ENCODE measurements around the gene GAL3ST3.
A peak's percentile ranks its signal among the peaks of the same experiment; 100 is the strongest.

The GAL3ST3 gene

DNA sequence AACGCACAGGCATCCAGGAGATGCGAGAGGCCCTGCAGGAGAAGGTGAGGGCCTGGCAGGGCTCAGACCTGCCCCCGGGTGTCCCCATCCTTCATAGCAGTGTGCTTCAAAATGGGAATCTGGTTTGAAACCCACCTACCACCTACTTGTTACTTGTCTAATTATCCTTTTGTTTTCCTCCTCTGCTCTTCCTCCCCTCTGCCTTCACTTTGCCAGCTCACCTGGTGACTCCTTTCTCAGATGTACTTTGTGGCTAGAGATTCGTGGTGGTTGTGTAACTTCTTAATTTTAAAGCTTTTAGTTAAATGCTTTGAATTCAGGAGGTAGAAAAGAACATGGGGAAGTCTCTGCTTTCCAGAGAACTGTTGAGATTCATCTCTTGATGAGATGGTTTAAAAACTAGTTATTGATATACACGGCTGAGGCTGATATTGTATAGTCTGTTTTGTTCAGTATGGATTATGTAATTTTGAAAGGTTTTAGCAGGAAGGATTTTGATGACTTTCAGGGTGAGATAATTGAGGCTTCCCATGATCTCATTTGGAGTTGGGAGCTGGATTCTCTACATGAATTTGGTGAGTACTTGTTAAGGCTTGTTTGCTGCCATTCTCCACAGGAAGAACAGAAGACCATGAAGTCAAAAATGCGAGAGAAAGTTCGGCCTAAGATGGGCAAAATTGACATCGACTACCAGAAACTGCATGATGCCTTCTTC is 11.2 kb upstream of the GAL3ST3 start:
- Histone ChIP-seq H3K79me2 (ENCODE audit: control insufficient read depth, insufficient read depth, low read length, poor library complexity) (no peaks in the 10 kb centered on the region), H3K4me1 (ENCODE audit: control insufficient read depth in 1 of 2, insufficient read depth in 2 of 2, low read length in 2 of 2) (no peaks in the 10 kb centered on the region), H4K8ac (ENCODE audit: low read depth, low read length) (no peak overlapping the region), H2BK12ac (ENCODE audit: low read length) (no peak overlapping the region), H3K27me3 (ENCODE audit: insufficient read depth, low read length) (no peaks in the 10 kb centered on the region), H3K9me3 (ENCODE audit: insufficient read depth, low read depth, low read length) (peaks cover 3% of the 10 kb centered on the region), H3K27ac (ENCODE audit: low read depth, low read length) (no peak overlapping the region), H3K23ac (ENCODE audit: low read length) (no peak overlapping the region), H2BK120ac (ENCODE audit: insufficient read depth, low read length, poor library complexity) (no peak overlapping the region), H3K4me3 (ENCODE audit: low read depth, low read length) (no peak overlapping the region), H3K4me2 (ENCODE audit: low read length) (no peak overlapping the region), H3K9ac (ENCODE audit: low read length) (no peak overlapping the region), H4K91ac (ENCODE audit: low read depth, low read length) (no peak overlapping the region), H2AK5ac (ENCODE audit: low read length) (no peak overlapping the region), H2AFZ (ENCODE audit: insufficient read depth, low read length, poor library complexity) (no peak overlapping the region), H4K12ac (ENCODE audit: low read depth, low read length) (no peak overlapping the region), H2BK5ac (ENCODE audit: low read depth, low read length, poor library complexity) (no peak overlapping the region), H3K4ac (ENCODE audit: low read depth, low read length) (no peak overlapping the region), H3K79me1 (ENCODE audit: low read length) (no peaks in the 10 kb centered on the region), H3K36me3 (ENCODE audit: control insufficient read depth in 1 of 2, insufficient read depth in 2 of 2, low read length in 2 of 2) (peaks cover 62 to 72% of the 10 kb centered on the region in 2 experiments), H3K14ac (ENCODE audit: low read length) (no peak overlapping the region), H3K18ac (ENCODE audit: low read length) (no peak overlapping the region)
- no CpG with 5 or more reads among the region's 8 CpGs for WGBS (ENCODE audit: extremely low coverage, insufficient coverage, insufficient read length)
- DNase-seq = no peak

DNA sequence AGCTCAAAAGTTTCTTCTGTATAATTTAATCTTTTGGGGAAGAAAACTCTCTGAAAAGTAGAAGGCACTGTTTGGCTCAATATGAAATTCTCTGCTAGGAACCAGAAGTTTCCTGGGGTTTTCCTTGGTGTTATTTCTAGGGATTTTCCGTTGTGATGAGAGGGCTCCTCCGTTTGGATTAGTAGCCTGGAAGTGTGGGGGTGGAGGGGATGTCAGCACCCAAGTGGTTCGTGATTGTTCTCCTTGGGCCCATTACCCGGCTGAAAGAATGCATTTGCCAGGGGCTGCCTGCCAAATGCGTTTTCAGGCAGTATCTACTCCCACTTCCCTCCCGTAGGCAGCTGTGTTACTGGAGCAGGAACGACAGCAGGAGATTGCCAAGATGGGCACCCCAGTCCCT is 7.5 kb upstream of the GAL3ST3 start:
- no peak overlapping the region for H2AFZ ChIP-seq (ENCODE audit: insufficient read depth, low read length, poor library complexity)
- no peak overlapping the region for H3K4me3 ChIP-seq (ENCODE audit: low read depth, low read length)
- H3K27ac ChIP-seq (ENCODE audit: low read depth, low read length) = no peak overlapping the region
- H3K79me1 ChIP-seq (ENCODE audit: low read length) = peaks cover 8% of the 10 kb centered on the region
- peak overlapping the region; percentile 47 for H3K9ac ChIP-seq (ENCODE audit: low read length)
- no peak overlapping the region for H2BK5ac ChIP-seq (ENCODE audit: low read depth, low read length, poor library complexity)
- H4K8ac ChIP-seq (ENCODE audit: low read depth, low read length) = no peak overlapping the region
- no peak for DNase-seq
- no peak overlapping the region for H4K91ac ChIP-seq (ENCODE audit: low read depth, low read length)
- peaks cover 54 to 58% of the 10 kb centered on the region in 2 experiments for H3K36me3 ChIP-seq (ENCODE audit: control insufficient read depth in 1 of 2, insufficient read depth in 2 of 2, low read length in 2 of 2)
- no peak overlapping the region for H3K18ac ChIP-seq (ENCODE audit: low read length)
- no peak overlapping the region for H3K14ac ChIP-seq (ENCODE audit: low read length)
- no peak overlapping the region for H2AK5ac ChIP-seq (ENCODE audit: low read length)
- no CpG with 5 or more reads among the region's 7 CpGs for WGBS (ENCODE audit: extremely low coverage, insufficient coverage, insufficient read length)
- H3K4me2 ChIP-seq (ENCODE audit: low read length) = no peak overlapping the region
- H2BK12ac ChIP-seq (ENCODE audit: low read length) = no peak overlapping the region
- H3K9me3 ChIP-seq (ENCODE audit: insufficient read depth, low read depth, low read length) = no peaks in the 10 kb centered on the region
- no peak overlapping the region for H4K12ac ChIP-seq (ENCODE audit: low read depth, low read length)
- no peak overlapping the region for H2BK120ac ChIP-seq (ENCODE audit: insufficient read depth, low read length, poor library complexity)
- peaks cover 5% of the 10 kb centered on the region in 2 experiments for H3K4me1 ChIP-seq (ENCODE audit: control insufficient read depth in 1 of 2, insufficient read depth in 2 of 2, low read length in 2 of 2)
- no peaks in the 10 kb centered on the region for H3K27me3 ChIP-seq (ENCODE audit: insufficient read depth, low read length)
- peaks cover 12% of the 10 kb centered on the region for H3K79me2 ChIP-seq (ENCODE audit: control insufficient read depth, insufficient read depth, low read length, poor library complexity)
- no peak overlapping the region for H3K23ac ChIP-seq (ENCODE audit: low read length)
- H3K4ac ChIP-seq (ENCODE audit: low read depth, low read length) = no peak overlapping the region

DNA sequence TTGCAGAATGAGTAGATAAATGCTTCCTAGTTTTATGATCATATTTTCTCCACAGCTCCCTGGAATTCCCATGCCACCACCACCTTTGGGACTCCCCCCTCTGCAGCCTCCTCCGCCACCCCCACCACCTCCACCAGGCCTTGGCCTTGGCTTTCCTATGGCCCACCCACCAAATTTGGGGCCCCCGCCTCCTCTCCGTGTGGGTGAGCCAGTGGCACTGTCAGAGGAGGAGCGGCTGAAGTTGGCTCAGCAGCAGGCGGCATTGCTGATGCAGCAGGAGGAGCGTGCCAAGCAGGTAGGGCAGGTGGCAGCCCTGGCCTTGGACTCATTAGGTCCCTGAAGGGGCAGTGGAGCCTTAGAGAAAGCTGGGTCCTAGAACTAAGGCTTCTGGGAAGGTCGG is 6.1 kb upstream of the GAL3ST3 start:
- no peak for DNase-seq
- H3K23ac ChIP-seq (ENCODE audit: low read length) = no peak overlapping the region
- H2BK12ac ChIP-seq (ENCODE audit: low read length) = no peak overlapping the region
- no peaks in the 10 kb centered on the region for H3K9me3 ChIP-seq (ENCODE audit: insufficient read depth, low read depth, low read length)
- no peak overlapping the region for H2BK5ac ChIP-seq (ENCODE audit: low read depth, low read length, poor library complexity)
- H3K4me1 ChIP-seq (ENCODE audit: control insufficient read depth in 1 of 2, insufficient read depth in 2 of 2, low read length in 2 of 2) = peaks cover 8 to 10% of the 10 kb centered on the region in 2 experiments
- H4K91ac ChIP-seq (ENCODE audit: low read depth, low read length) = no peak overlapping the region
- no CpG with 5 or more reads among the region's 7 CpGs for WGBS (ENCODE audit: extremely low coverage, insufficient coverage, insufficient read length)
- H3K27me3 ChIP-seq (ENCODE audit: insufficient read depth, low read length) = no peaks in the 10 kb centered on the region
- H3K4me2 ChIP-seq (ENCODE audit: low read length) = no peak overlapping the region
- no peak overlapping the region for H3K27ac ChIP-seq (ENCODE audit: low read depth, low read length)
- no peak overlapping the region for H2AFZ ChIP-seq (ENCODE audit: insufficient read depth, low read length, poor library complexity)
- no peak overlapping the region for H4K8ac ChIP-seq (ENCODE audit: low read depth, low read length)
- no peak overlapping the region for H2BK120ac ChIP-seq (ENCODE audit: insufficient read depth, low read length, poor library complexity)
- no peak overlapping the region for H4K12ac ChIP-seq (ENCODE audit: low read depth, low read length)
- H3K9ac ChIP-seq (ENCODE audit: low read length) = no peak overlapping the region
- H3K4me3 ChIP-seq (ENCODE audit: low read depth, low read length) = no peak overlapping the region
- peaks cover 9% of the 10 kb centered on the region for H3K79me1 ChIP-seq (ENCODE audit: low read length)
- peak overlapping the region; percentile 9 for H3K4ac ChIP-seq (ENCODE audit: low read depth, low read length)
- H3K79me2 ChIP-seq (ENCODE audit: control insufficient read depth, insufficient read depth, low read length, poor library complexity) = peaks cover 13% of the 10 kb centered on the region
- H3K36me3 ChIP-seq (ENCODE audit: control insufficient read depth in 1 of 2, insufficient read depth in 2 of 2, low read length in 2 of 2) = peaks cover 44 to 45% of the 10 kb centered on the region in 2 experiments
- H3K18ac ChIP-seq (ENCODE audit: low read length) = no peak overlapping the region
- H3K14ac ChIP-seq (ENCODE audit: low read length) = no peak overlapping the region
- no peak overlapping the region for H2AK5ac ChIP-seq (ENCODE audit: low read length)

DNA sequence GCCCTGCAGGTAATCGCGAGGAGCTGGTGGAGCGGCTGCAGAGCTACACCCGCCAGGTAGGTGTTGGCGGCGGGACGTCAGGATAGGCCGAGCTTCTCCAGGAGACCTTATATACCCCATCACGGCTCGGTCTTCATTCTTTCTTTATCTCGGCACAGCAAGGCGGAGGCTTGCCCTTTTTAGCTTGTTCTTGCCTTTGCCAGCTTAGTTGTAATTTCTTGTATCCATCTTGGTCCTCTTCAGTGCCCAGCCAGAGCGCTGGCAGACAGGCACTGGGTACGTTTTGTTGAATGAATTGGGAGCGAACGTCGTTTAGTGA is 3.7 kb upstream of the GAL3ST3 start:
- H2AFZ ChIP-seq (ENCODE audit: insufficient read depth, low read length, poor library complexity) = peak overlapping the region; percentile 46
- peak overlapping the region; percentile 66 for H3K14ac ChIP-seq (ENCODE audit: low read length)
- H4K91ac ChIP-seq (ENCODE audit: low read depth, low read length) = peak overlapping the region; percentile 63
- H3K36me3 ChIP-seq (ENCODE audit: control insufficient read depth in 1 of 2, insufficient read depth in 2 of 2, low read length in 2 of 2) = peaks cover 22 to 23% of the 10 kb centered on the region in 2 experiments
- peak overlapping the region; percentile 56 for H4K12ac ChIP-seq (ENCODE audit: low read depth, low read length)
- DNase-seq = no peak
- no peaks in the 10 kb centered on the region for H3K9me3 ChIP-seq (ENCODE audit: insufficient read depth, low read depth, low read length)
- peak overlapping the region; percentile 92 for H4K8ac ChIP-seq (ENCODE audit: low read depth, low read length)
- H3K27me3 ChIP-seq (ENCODE audit: insufficient read depth, low read length) = no peaks in the 10 kb centered on the region
- peak overlapping the region; percentile 28 for H2BK5ac ChIP-seq (ENCODE audit: low read depth, low read length, poor library complexity)
- H3K79me2 ChIP-seq (ENCODE audit: control insufficient read depth, insufficient read depth, low read length, poor library complexity) = peaks cover 13% of the 10 kb centered on the region
- peak overlapping the region; percentile 28 for H2AK5ac ChIP-seq (ENCODE audit: low read length)
- H2BK12ac ChIP-seq (ENCODE audit: low read length) = peak overlapping the region; percentile 14
- H3K79me1 ChIP-seq (ENCODE audit: low read length) = peaks cover 9% of the 10 kb centered on the region
- peak overlapping the region; percentile 41 for H3K18ac ChIP-seq (ENCODE audit: low read length)
- WGBS (ENCODE audit: extremely low coverage, insufficient coverage, insufficient read length) = no CpG with 5 or more reads among the region's 17 CpGs
- no peak overlapping the region for H3K23ac ChIP-seq (ENCODE audit: low read length)
- peak overlapping the region; percentile 97 for H3K4ac ChIP-seq (ENCODE audit: low read depth, low read length)
- peak overlapping the region; percentile 96 for H3K4me3 ChIP-seq (ENCODE audit: low read depth, low read length)
- H3K4me2 ChIP-seq (ENCODE audit: low read length) = peak overlapping the region; percentile 77
- H3K4me1 ChIP-seq (ENCODE audit: control insufficient read depth in 1 of 2, insufficient read depth in 2 of 2, low read length in 2 of 2) = peaks cover 8 to 10% of the 10 kb centered on the region in 2 experiments
- peak overlapping the region; percentile 98 for H3K9ac ChIP-seq (ENCODE audit: low read length)
- peak overlapping the region; percentile 29 for H3K27ac ChIP-seq (ENCODE audit: low read depth, low read length)
- peak overlapping the region; percentile 19 for H2BK120ac ChIP-seq (ENCODE audit: insufficient read depth, low read length, poor library complexity)

All from trophoblast cell (in vitro differentiated cells and primary cell).